Measurements from ENCODE around the gene FHIT.

Gene FHIT

GRCh38 chr3:61172203-61172602, 79.0 kb downstream of the FHIT start:
- no peaks in the 10 kb centered on the region for H3K27me3 Mint-ChIP-seq
- no peaks in the 10 kb centered on the region for H3K4me1 Mint-ChIP-seq (ENCODE audit: low read depth)
- no peaks in the 10 kb centered on the region for H3K36me3 Mint-ChIP-seq (ENCODE audit: low read depth)
- no peak overlapping the region for H3K4me3 Mint-ChIP-seq
- DNase-seq, result no peak
- H3K27ac Mint-ChIP-seq, result no peak overlapping the region
- H3K9me3 Mint-ChIP-seq, result no peaks in the 10 kb centered on the region

GRCh38 chr3:61169621-61170251, 81.5 kb downstream of the FHIT start:
- H3K27ac Mint-ChIP-seq, result no peak overlapping the region
- no peaks in the 10 kb centered on the region for H3K27me3 Mint-ChIP-seq
- DNase-seq, result no peak
- H3K4me1 Mint-ChIP-seq (ENCODE audit: low read depth), result no peaks in the 10 kb centered on the region
- H3K4me3 Mint-ChIP-seq, result no peak overlapping the region
- H3K36me3 Mint-ChIP-seq (ENCODE audit: low read depth), result peaks cover 6% of the 10 kb centered on the region
- H3K9me3 Mint-ChIP-seq, result no peaks in the 10 kb centered on the region

- Mint-ChIP-seq H3K4me3 (no peak overlapping the region), H3K27me3 (no peaks in the 10 kb centered on the region), H3K9me3 (no peaks in the 10 kb centered on the region), H3K4me1 (ENCODE audit: low read depth) (no peaks in the 10 kb centered on the region), H3K27ac (no peak overlapping the region), H3K36me3 (ENCODE audit: low read depth) (peaks cover 6% of the 10 kb centered on the region)
- DNase-seq, result no peak
These were observed 83.0 kb downstream of the FHIT start for GRCh38 chr3:61168286-61168685.

GRCh38 chr3:61162965-61163364, 88.3 kb downstream of the FHIT start:
- Mint-ChIP-seq H3K27me3 (no peaks in the 10 kb centered on the region), H3K4me1 (ENCODE audit: low read depth) (peaks cover 2% of the 10 kb centered on the region), H3K9me3 (no peaks in the 10 kb centered on the region)

GRCh38 chr3:61158667-61159066, 92.6 kb downstream of the FHIT start:
- no peaks in the 10 kb centered on the region for H3K27me3 Mint-ChIP-seq
- H3K9me3 Mint-ChIP-seq, result no peaks in the 10 kb centered on the region
- no peak overlapping the region for H3K4me3 Mint-ChIP-seq
- no peaks in the 10 kb centered on the region for H3K36me3 Mint-ChIP-seq (ENCODE audit: low read depth)
- DNase-seq, result no peak
- H3K4me1 Mint-ChIP-seq (ENCODE audit: low read depth), result peaks cover 2% of the 10 kb centered on the region
- H3K27ac Mint-ChIP-seq, result no peak overlapping the region

More at GRCh38 chr3:61162965-61163364, 88.3 kb downstream of the FHIT start:
- Mint-ChIP-seq H3K27ac (no peak overlapping the region), H3K36me3 (ENCODE audit: low read depth) (peaks cover 6% of the 10 kb centered on the region), H3K4me3 (no peak overlapping the region)
- DNase-seq, result no peak

- Mint-ChIP-seq H3K9me3 (no peaks in the 10 kb centered on the region), H3K36me3 (ENCODE audit: low read depth) (no peaks in the 10 kb centered on the region), H3K4me3 (no peak overlapping the region), H3K27ac (no peak overlapping the region), H3K4me1 (ENCODE audit: low read depth) (peaks cover 2% of the 10 kb centered on the region), H3K27me3 (no peaks in the 10 kb centered on the region)
- DNase-seq, result no peak
These were observed 93.0 kb downstream of the FHIT start for GRCh38 chr3:61158216-61158615.

GRCh38 chr3:61157414-61157813, 93.8 kb downstream of the FHIT start:
- Mint-ChIP-seq H3K4me1 (ENCODE audit: low read depth) (peaks cover 2% of the 10 kb centered on the region), H3K27ac (no peak overlapping the region)
- no peak for DNase-seq

GRCh38 chr3:61155701-61156292, 95.5 kb downstream of the FHIT start:
- H3K27ac Mint-ChIP-seq, result no peak overlapping the region
- no peaks in the 10 kb centered on the region for H3K36me3 Mint-ChIP-seq (ENCODE audit: low read depth)
- H3K4me1 Mint-ChIP-seq (ENCODE audit: low read depth), result peaks cover 2% of the 10 kb centered on the region
- DNase-seq, result no peak
- H3K4me3 Mint-ChIP-seq, result no peak overlapping the region
- H3K27me3 Mint-ChIP-seq, result no peaks in the 10 kb centered on the region
- H3K9me3 Mint-ChIP-seq, result no peaks in the 10 kb centered on the region

More at GRCh38 chr3:61157414-61157813, 93.8 kb downstream of the FHIT start:
- Mint-ChIP-seq H3K36me3 (ENCODE audit: low read depth) (no peaks in the 10 kb centered on the region), H3K4me3 (no peak overlapping the region), H3K9me3 (no peaks in the 10 kb centered on the region), H3K27me3 (no peaks in the 10 kb centered on the region)

GRCh38 chr3:61154457-61155198, 96.6 kb downstream of the FHIT start:
- DNase-seq, result no peak
- Mint-ChIP-seq H3K36me3 (ENCODE audit: low read depth) (no peaks in the 10 kb centered on the region), H3K27ac (no peak overlapping the region), H3K4me3 (no peak overlapping the region), H3K9me3 (no peaks in the 10 kb centered on the region), H3K27me3 (no peaks in the 10 kb centered on the region), H3K4me1 (ENCODE audit: low read depth) (peaks cover 2% of the 10 kb centered on the region)

- Mint-ChIP-seq H3K4me3 (no peak overlapping the region), H3K27me3 (no peaks in the 10 kb centered on the region), H3K27ac (no peak overlapping the region), H3K36me3 (ENCODE audit: low read depth) (no peaks in the 10 kb centered on the region), H3K4me1 (ENCODE audit: low read depth) (no peaks in the 10 kb centered on the region), H3K9me3 (peaks cover 3% of the 10 kb centered on the region)
- no peak for DNase-seq
These were observed 99.2 kb downstream of the FHIT start for GRCh38 chr3:61152071-61152470.

GRCh38 chr3:61149236-61149635, 102.0 kb downstream of the FHIT start:
- Mint-ChIP-seq H3K4me1 (ENCODE audit: low read depth) (no peaks in the 10 kb centered on the region), H3K27me3 (no peaks in the 10 kb centered on the region), H3K4me3 (no peak overlapping the region), H3K27ac (no peak overlapping the region), H3K9me3 (peaks cover 3% of the 10 kb centered on the region), H3K36me3 (ENCODE audit: low read depth) (no peaks in the 10 kb centered on the region)
- DNase-seq, result no peak

- no peaks in the 10 kb centered on the region for H3K4me1 Mint-ChIP-seq (ENCODE audit: low read depth)
- H3K9me3 Mint-ChIP-seq, result peaks cover 3% of the 10 kb centered on the region
- H3K4me3 Mint-ChIP-seq, result no peak overlapping the region
- DNase-seq, result no peak
- H3K27ac Mint-ChIP-seq, result no peak overlapping the region
- no peaks in the 10 kb centered on the region for H3K27me3 Mint-ChIP-seq
- H3K36me3 Mint-ChIP-seq (ENCODE audit: low read depth), result no peaks in the 10 kb centered on the region
These were observed 105.0 kb downstream of the FHIT start for GRCh38 chr3:61146010-61146890.

GRCh38 chr3:61141697-61142096, 109.6 kb downstream of the FHIT start:
- Mint-ChIP-seq H3K9me3 (no peaks in the 10 kb centered on the region), H3K4me3 (no peak overlapping the region), H3K27ac (no peak overlapping the region), H3K4me1 (ENCODE audit: low read depth) (no peaks in the 10 kb centered on the region), H3K36me3 (ENCODE audit: low read depth) (no peaks in the 10 kb centered on the region), H3K27me3 (no peaks in the 10 kb centered on the region)
- DNase-seq, result no peak

- Mint-ChIP-seq H3K9me3 (no peaks in the 10 kb centered on the region), H3K4me1 (ENCODE audit: low read depth) (no peaks in the 10 kb centered on the region), H3K27me3 (no peaks in the 10 kb centered on the region), H3K36me3 (ENCODE audit: low read depth) (no peaks in the 10 kb centered on the region), H3K27ac (no peak overlapping the region), H3K4me3 (no peak overlapping the region)
- no peak for DNase-seq
These were observed 110.0 kb downstream of the FHIT start for GRCh38 chr3:61141227-61141626.

Data from activated T-cell treated with anti-CD3 and anti-CD28 coated beads, Interleukin-2, amount 50 U/mL, for 24 hours (primary cell).